Femur (tissue), 1 donor: ENCODE measurements around the gene GDE1.

ENCODE experiments used
- DNase-seq: peaks from one replicate; pipeline ENCODE4 v3.0.0-alpha.2; 2017

GDE1 gene

GRCh38 chr16:19485611-19486010 is 36.3 kb downstream of the GDE1 start:
- DNase-seq = no peak

GRCh38 chr16:19484096-19484495 is 37.8 kb downstream of the GDE1 start:
- DNase-seq = no peak

GRCh38 chr16:19482291-19482690 is 39.6 kb downstream of the GDE1 start:
- no peak for DNase-seq

- DNase-seq = no peak
These were observed 40.1 kb downstream of the GDE1 start for GRCh38 chr16:19481769-19482168.

GRCh38 chr16:19481296-19481695 is 40.6 kb downstream of the GDE1 start:
- DNase-seq = no peak

GRCh38 chr16:19479302-19479721 is 42.6 kb downstream of the GDE1 start:
- no peak for DNase-seq

GRCh38 chr16:19478505-19478904 is 43.4 kb downstream of the GDE1 start:
- no peak for DNase-seq

- no peak for DNase-seq
These were observed 47.3 kb downstream of the GDE1 start for GRCh38 chr16:19474617-19475016.

- no peak for DNase-seq
These were observed 49.4 kb downstream of the GDE1 start for GRCh38 chr16:19472482-19472881.

- no peak for DNase-seq
These were observed 53.6 kb downstream of the GDE1 start for GRCh38 chr16:19468300-19468699.

GRCh38 chr16:19463468-19464315 is 58.2 kb downstream of the GDE1 start:
- no peak for DNase-seq

GRCh38 chr16:19460397-19460796 is 61.5 kb downstream of the GDE1 start:
- DNase-seq = no peak

- no peak for DNase-seq
These were observed 63.0 kb downstream of the GDE1 start for GRCh38 chr16:19458722-19459379.
